ENCODE measurements around the gene GORASP1. TPM values are rescaled to one million over a fixed set of nuclear protein-coding genes. Genes with fewer than 3 reads are reported as not detected.
A peak's percentile ranks its signal among the peaks of the same experiment; 100 is the strongest.

Gene GORASP1
- total and polyA plus RNA-seq, 2 donors (not counting 1 experiment from before 2014, with no cell fraction given), result 32.1 to 37.5 TPM

DNA sequence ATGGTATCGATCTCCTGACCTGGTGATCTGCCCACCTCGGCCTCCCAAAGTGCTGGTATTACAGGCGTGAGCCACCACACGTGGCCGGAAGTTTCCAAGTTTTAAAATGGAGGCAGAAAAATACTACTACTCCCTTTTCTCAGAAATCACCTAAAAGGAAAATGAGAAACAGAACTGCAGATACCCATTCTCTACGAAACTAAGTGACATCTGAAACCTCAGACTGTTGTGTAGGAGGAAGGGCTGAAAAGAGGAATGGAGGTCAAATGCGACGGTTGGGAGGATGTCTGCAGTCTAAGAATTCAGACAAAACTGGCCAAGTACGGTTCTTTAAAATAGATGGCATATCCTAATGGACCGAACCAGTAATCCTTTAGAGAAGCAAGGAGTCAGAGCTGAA lies 31.5 kb downstream of the GORASP1 start:
- Histone ChIP-seq H3K4me2 (ENCODE audit: extremely low read depth, insufficient read depth, low read length) (no peak overlapping the region), H3K4me3 (replicated peaks in 1 of 4; ENCODE audit: control extremely low read depth in 1 of 4, insufficient read depth in 1 of 4, low read depth in 3 of 4, low read length in 4 of 4) (no peak overlapping the region), H3K9me3 (ENCODE audit: control insufficient read depth, insufficient read depth, low read depth, low read length) (no peaks in the 10 kb centered on the region), H3K36me3 (ENCODE audit: control insufficient read depth, insufficient read depth, low read length) (peaks cover 3% of the 10 kb centered on the region), H2AFZ (ENCODE audit: low read length) (no peak overlapping the region), H3K4me1 (ENCODE audit: control insufficient read depth, extremely low read depth, insufficient read depth, low read length) (no peaks in the 10 kb centered on the region), H3K9ac (ENCODE audit: insufficient read depth, low read length) (no peak overlapping the region), H3K27ac (ENCODE audit: insufficient read depth, low read length) (no peak overlapping the region), H3K79me2 (ENCODE audit: control insufficient read depth, insufficient read depth, low read length) (no peaks in the 10 kb centered on the region), H4K20me1 (ENCODE audit: control insufficient read depth, extremely low read depth, insufficient read depth, low read length) (no peaks in the 10 kb centered on the region), H3K27me3 (ENCODE audit: control insufficient read depth, insufficient read depth, low read length) (no peaks in the 10 kb centered on the region)
- no peak for TF ChIP-seq EZH2 (IDR thresholded peaks at IDR 0.05; ENCODE audit: low read length, missing control alignments)
- TF ChIP-seq, protein P1, sequence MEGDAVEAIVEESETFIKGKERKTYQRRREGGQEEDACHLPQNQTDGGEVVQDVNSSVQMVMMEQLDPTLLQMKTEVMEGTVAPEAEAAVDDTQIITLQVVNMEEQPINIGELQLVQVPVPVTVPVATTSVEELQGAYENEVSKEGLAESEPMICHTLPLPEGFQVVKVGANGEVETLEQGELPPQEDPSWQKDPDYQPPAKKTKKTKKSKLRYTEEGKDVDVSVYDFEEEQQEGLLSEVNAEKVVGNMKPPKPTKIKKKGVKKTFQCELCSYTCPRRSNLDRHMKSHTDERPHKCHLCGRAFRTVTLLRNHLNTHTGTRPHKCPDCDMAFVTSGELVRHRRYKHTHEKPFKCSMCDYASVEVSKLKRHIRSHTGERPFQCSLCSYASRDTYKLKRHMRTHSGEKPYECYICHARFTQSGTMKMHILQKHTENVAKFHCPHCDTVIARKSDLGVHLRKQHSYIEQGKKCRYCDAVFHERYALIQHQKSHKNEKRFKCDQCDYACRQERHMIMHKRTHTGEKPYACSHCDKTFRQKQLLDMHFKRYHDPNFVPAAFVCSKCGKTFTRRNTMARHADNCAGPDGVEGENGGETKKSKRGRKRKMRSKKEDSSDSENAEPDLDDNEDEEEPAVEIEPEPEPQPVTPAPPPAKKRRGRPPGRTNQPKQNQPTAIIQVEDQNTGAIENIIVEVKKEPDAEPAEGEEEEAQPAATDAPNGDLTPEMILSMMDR (conservative IDR thresholded peaks at IDR 0.05 in 1 of 2, IDR thresholded peaks at IDR 0.05 in 1 of 2; ENCODE audit: low read depth in 1 of 2, low read length in 2 of 2), result no peak
- DNase-seq (ENCODE audit: low read depth in 2 of 2), result no peak

DNA sequence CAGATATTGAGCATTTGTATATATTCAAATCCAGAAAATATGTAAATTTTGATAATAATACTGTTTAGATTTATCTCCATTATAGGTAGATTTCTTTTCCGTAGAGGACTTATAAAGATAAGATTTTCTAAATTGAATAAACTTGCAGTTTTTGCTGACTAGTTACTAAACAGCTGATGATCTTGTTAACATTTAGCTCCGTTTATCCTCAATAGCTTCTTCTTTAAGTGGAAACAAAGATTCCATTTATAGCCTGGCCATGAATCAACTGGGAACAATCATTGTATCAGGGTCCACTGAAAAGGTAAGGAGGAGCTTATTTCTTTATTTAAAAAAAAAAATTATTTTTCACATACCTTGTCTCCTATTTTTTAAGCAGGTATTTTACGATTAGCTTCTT lies 38.9 kb downstream of the GORASP1 start:
- no peak overlapping the region for H3K4me3 ChIP-seq (replicated peaks in 1 of 4; ENCODE audit: control extremely low read depth in 1 of 4, insufficient read depth in 1 of 4, low read depth in 3 of 4, low read length in 4 of 4)
- H3K36me3 ChIP-seq (ENCODE audit: control insufficient read depth, insufficient read depth, low read length), result peaks cover 2% of the 10 kb centered on the region
- H3K9ac ChIP-seq (ENCODE audit: insufficient read depth, low read length), result no peak overlapping the region
- H3K27me3 ChIP-seq (ENCODE audit: control insufficient read depth, insufficient read depth, low read length), result no peaks in the 10 kb centered on the region
- H3K27ac ChIP-seq (ENCODE audit: insufficient read depth, low read length), result no peak overlapping the region
- TF ChIP-seq EZH2 (IDR thresholded peaks at IDR 0.05; ENCODE audit: low read length, missing control alignments), result no peak
- TF ChIP-seq, protein P1 (conservative IDR thresholded peaks at IDR 0.05 in 1 of 2, IDR thresholded peaks at IDR 0.05 in 1 of 2; ENCODE audit: low read depth in 1 of 2, low read length in 2 of 2), result no peak
- no peaks in the 10 kb centered on the region for H3K79me2 ChIP-seq (ENCODE audit: control insufficient read depth, insufficient read depth, low read length)
- no peaks in the 10 kb centered on the region for H4K20me1 ChIP-seq (ENCODE audit: control insufficient read depth, extremely low read depth, insufficient read depth, low read length)
- DNase-seq (ENCODE audit: low read depth in 2 of 2), result no peak
- no peaks in the 10 kb centered on the region for H3K4me1 ChIP-seq (ENCODE audit: control insufficient read depth, extremely low read depth, insufficient read depth, low read length)
- H2AFZ ChIP-seq (ENCODE audit: low read length), result no peak overlapping the region
- H3K9me3 ChIP-seq (ENCODE audit: control insufficient read depth, insufficient read depth, low read depth, low read length), result no peaks in the 10 kb centered on the region
- no peak overlapping the region for H3K4me2 ChIP-seq (ENCODE audit: extremely low read depth, insufficient read depth, low read length)

DNA sequence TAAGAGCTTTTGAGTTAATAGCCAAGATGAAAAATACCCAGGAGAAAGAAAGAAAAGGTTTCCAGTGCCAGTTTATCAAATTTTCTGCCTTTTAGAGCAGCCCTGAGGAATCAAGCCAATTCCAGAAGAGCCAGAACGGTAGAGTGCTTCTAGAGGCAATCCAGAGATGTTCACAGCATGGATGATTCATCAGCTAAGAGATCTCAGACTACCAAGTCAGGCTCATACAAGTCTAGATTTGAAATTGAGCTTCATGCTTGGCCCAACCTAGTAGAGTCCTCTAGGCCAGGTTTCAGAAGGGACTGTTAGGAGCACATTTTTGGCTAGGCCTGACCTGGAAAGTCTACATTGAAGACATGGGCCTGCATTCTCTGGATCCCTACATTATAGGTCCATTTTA lies 40.1 kb downstream of the GORASP1 start:
- no peaks in the 10 kb centered on the region for H4K20me1 ChIP-seq (ENCODE audit: control insufficient read depth, extremely low read depth, insufficient read depth, low read length)
- no peak overlapping the region for H3K27ac ChIP-seq (ENCODE audit: insufficient read depth, low read length)
- H2AFZ ChIP-seq (ENCODE audit: low read length), result no peak overlapping the region
- H3K4me3 ChIP-seq (replicated peaks in 1 of 4; ENCODE audit: control extremely low read depth in 1 of 4, insufficient read depth in 1 of 4, low read depth in 3 of 4, low read length in 4 of 4), result no peak overlapping the region
- H3K36me3 ChIP-seq (ENCODE audit: control insufficient read depth, insufficient read depth, low read length), result peaks cover under 1% of the 10 kb centered on the region
- H3K9me3 ChIP-seq (ENCODE audit: control insufficient read depth, insufficient read depth, low read depth, low read length), result no peaks in the 10 kb centered on the region
- H3K4me2 ChIP-seq (ENCODE audit: extremely low read depth, insufficient read depth, low read length), result no peak overlapping the region
- DNase-seq (ENCODE audit: low read depth in 2 of 2), result peak in 1 of 2 donors; percentile 49
- H3K27me3 ChIP-seq (ENCODE audit: control insufficient read depth, insufficient read depth, low read length), result no peaks in the 10 kb centered on the region
- H3K79me2 ChIP-seq (ENCODE audit: control insufficient read depth, insufficient read depth, low read length), result no peaks in the 10 kb centered on the region
- H3K4me1 ChIP-seq (ENCODE audit: control insufficient read depth, extremely low read depth, insufficient read depth, low read length), result no peaks in the 10 kb centered on the region
- H3K9ac ChIP-seq (ENCODE audit: insufficient read depth, low read length), result no peak overlapping the region
- TF ChIP-seq EZH2 (IDR thresholded peaks at IDR 0.05; ENCODE audit: low read length, missing control alignments), result no peak
- TF ChIP-seq, protein P1 (conservative IDR thresholded peaks at IDR 0.05 in 1 of 2, IDR thresholded peaks at IDR 0.05 in 1 of 2; ENCODE audit: low read depth in 1 of 2, low read length in 2 of 2), result no peak

All from fibroblast of lung (primary cell).